ENCODE results near the gene FRYL. TPM values are rescaled to one million over a fixed set of nuclear protein-coding genes. Genes with fewer than 3 reads are reported as not detected.
"Not testable (repeated sequence)": the region's sequence is repeated elsewhere in the genome, so short reads cannot be mapped to it uniquely, and the experiment has no call there.

FRYL gene
- total RNA-seq, 2 experiments from 2014 or later, result 80.8 to 97.3 TPM

GRCh38 chr4:48720459-48720858 is 59.6 kb downstream of the FRYL start:
- DNase-seq, result no peak
- ATAC-seq, result no peak
- H3K36me3 Mint-ChIP-seq, result peaks cover 33% of the 10 kb centered on the region
- peaks cover 12% of the 10 kb centered on the region for H3K4me1 Mint-ChIP-seq
- no peak overlapping the region for H3K4me3 Mint-ChIP-seq
- H3K9me3 Mint-ChIP-seq (ENCODE audit: low read depth), result no peaks in the 10 kb centered on the region
- no peak overlapping the region for H3K27ac Mint-ChIP-seq
- CTCF ChIA-PET, result no interaction called here
- no peaks in the 10 kb centered on the region for H3K27me3 Mint-ChIP-seq

- Mint-ChIP-seq H3K9me3 (ENCODE audit: low read depth) (no peaks in the 10 kb centered on the region), H3K36me3 (peaks cover 29% of the 10 kb centered on the region), H3K27ac (no peak overlapping the region), H3K27me3 (no peaks in the 10 kb centered on the region), H3K4me3 (no peak overlapping the region), H3K4me1 (peaks cover 10% of the 10 kb centered on the region)
- DNase-seq, result no peak
- ATAC-seq, result no peak
- CTCF ChIA-PET, result no interaction called here
These were observed 61.1 kb downstream of the FRYL start for GRCh38 chr4:48718818-48719465.

GRCh38 chr4:48716285-48716684 is 63.8 kb downstream of the FRYL start:
- H3K4me1 Mint-ChIP-seq; CTCF ChIA-PET; H3K27me3 Mint-ChIP-seq; H3K27ac Mint-ChIP-seq; ATAC-seq; DNase-seq; H3K4me3 Mint-ChIP-seq; H3K9me3 Mint-ChIP-seq (ENCODE audit: low read depth): not testable (repeated sequence)
- H3K36me3 Mint-ChIP-seq, result peaks cover 26% of the 10 kb centered on the region

- Mint-ChIP-seq H3K27me3 (no peaks in the 10 kb centered on the region), H3K4me1 (peaks cover 10% of the 10 kb centered on the region), H3K9me3 (ENCODE audit: low read depth) (no peaks in the 10 kb centered on the region), H3K36me3 (peaks cover 34% of the 10 kb centered on the region), H3K4me3 (no peak overlapping the region), H3K27ac (no peak overlapping the region)
- CTCF ChIA-PET, result no interaction called here
- ATAC-seq (no peak), DNase-seq (no peak)
These were observed 69.5 kb downstream of the FRYL start for GRCh38 chr4:48710446-48711209.

GRCh38 chr4:48709901-48710300 is 70.2 kb downstream of the FRYL start:
- Mint-ChIP-seq H3K9me3 (ENCODE audit: low read depth) (no peaks in the 10 kb centered on the region), H3K4me1 (peaks cover 10% of the 10 kb centered on the region), H3K4me3 (no peak overlapping the region), H3K27ac (no peak overlapping the region), H3K36me3 (peaks cover 34% of the 10 kb centered on the region), H3K27me3 (no peaks in the 10 kb centered on the region)
- CTCF ChIA-PET, result no interaction called here
- no peak for ATAC-seq
- DNase-seq, result no peak

GRCh38 chr4:48708610-48709009 is 71.5 kb downstream of the FRYL start:
- H3K27me3 Mint-ChIP-seq, result no peaks in the 10 kb centered on the region
- H3K4me1 Mint-ChIP-seq, result peaks cover 10% of the 10 kb centered on the region
- no peak overlapping the region for H3K27ac Mint-ChIP-seq
- CTCF ChIA-PET, result no interaction called here
- H3K4me3 Mint-ChIP-seq, result no peak overlapping the region
- peaks cover 34% of the 10 kb centered on the region for H3K36me3 Mint-ChIP-seq
- DNase-seq, result no peak
- no peaks in the 10 kb centered on the region for H3K9me3 Mint-ChIP-seq (ENCODE audit: low read depth)
- no peak for ATAC-seq

- DNase-seq, result no peak
- H3K4me3 Mint-ChIP-seq, result no peak overlapping the region
- H3K9me3 Mint-ChIP-seq (ENCODE audit: low read depth), result no peaks in the 10 kb centered on the region
- CTCF ChIA-PET, result no interaction called here
- no peak for ATAC-seq
- H3K27me3 Mint-ChIP-seq, result no peaks in the 10 kb centered on the region
- H3K36me3 Mint-ChIP-seq, result peaks cover 31% of the 10 kb centered on the region
- peaks cover 10% of the 10 kb centered on the region for H3K4me1 Mint-ChIP-seq
- no peak overlapping the region for H3K27ac Mint-ChIP-seq
These were observed 73.3 kb downstream of the FRYL start for GRCh38 chr4:48706736-48707135.

- H3K27me3 Mint-ChIP-seq, result no peaks in the 10 kb centered on the region
- ATAC-seq, result no peak
These were observed 74.5 kb downstream of the FRYL start for GRCh38 chr4:48705609-48706008.

GRCh38 chr4:48704091-48704802 is 75.8 kb downstream of the FRYL start:
- no peaks in the 10 kb centered on the region for H3K27me3 Mint-ChIP-seq
- H3K36me3 Mint-ChIP-seq, result peaks cover 12% of the 10 kb centered on the region
- H3K4me1 Mint-ChIP-seq, result peaks cover 21% of the 10 kb centered on the region
- no peaks in the 10 kb centered on the region for H3K9me3 Mint-ChIP-seq (ENCODE audit: low read depth)
- DNase-seq (no peak), ATAC-seq (no peak)
- CTCF ChIA-PET, result no interaction called here
- H3K27ac Mint-ChIP-seq, result no peak overlapping the region
- no peak overlapping the region for H3K4me3 Mint-ChIP-seq

More at GRCh38 chr4:48705609-48706008, 74.5 kb downstream of the FRYL start:
- Mint-ChIP-seq H3K27ac (no peak overlapping the region), H3K36me3 (peaks cover 23% of the 10 kb centered on the region), H3K4me1 (peaks cover 10% of the 10 kb centered on the region), H3K4me3 (no peak overlapping the region), H3K9me3 (ENCODE audit: low read depth) (no peaks in the 10 kb centered on the region)
- CTCF ChIA-PET, result interaction anchor here (0.8 kb wide), 1 partner anchor 240 kb away, joined by 3 read pairs; no protein-coding TSS in a partner anchor
- no peak for DNase-seq

GRCh38 chr4:48699475-48699874 is 80.6 kb downstream of the FRYL start:
- Mint-ChIP-seq H3K9me3 (ENCODE audit: low read depth) (no peaks in the 10 kb centered on the region), H3K27me3 (no peaks in the 10 kb centered on the region), H3K4me3 (no peak overlapping the region), H3K27ac (no peak overlapping the region), H3K36me3 (peaks cover 6% of the 10 kb centered on the region), H3K4me1 (peaks cover 24% of the 10 kb centered on the region)
- ATAC-seq, result no peak
- no peak for DNase-seq
- CTCF ChIA-PET, result no interaction called here

GRCh38 chr4:48698029-48698971 is 81.8 kb downstream of the FRYL start:
- H3K9me3 Mint-ChIP-seq (ENCODE audit: low read depth), result no peaks in the 10 kb centered on the region
- CTCF ChIA-PET, result no interaction called here
- no peak overlapping the region for H3K4me3 Mint-ChIP-seq
- H3K36me3 Mint-ChIP-seq, result peaks cover 6% of the 10 kb centered on the region
- no peaks in the 10 kb centered on the region for H3K27me3 Mint-ChIP-seq
- no peak for DNase-seq
- no peak overlapping the region for H3K27ac Mint-ChIP-seq
- H3K4me1 Mint-ChIP-seq, result peaks cover 24% of the 10 kb centered on the region
- ATAC-seq, result no peak

GRCh38 chr4:48697516-48697915 is 82.6 kb downstream of the FRYL start:
- DNase-seq; H3K4me3 Mint-ChIP-seq; H3K27ac Mint-ChIP-seq; CTCF ChIA-PET; ATAC-seq; H3K27me3 Mint-ChIP-seq; H3K36me3 Mint-ChIP-seq; H3K9me3 Mint-ChIP-seq (ENCODE audit: low read depth): not testable (repeated sequence)
- peaks cover 24% of the 10 kb centered on the region for H3K4me1 Mint-ChIP-seq

- Mint-ChIP-seq H3K36me3 (peaks cover 6% of the 10 kb centered on the region), H3K27me3 (no peaks in the 10 kb centered on the region), H3K4me1 (peaks cover 14% of the 10 kb centered on the region), H3K4me3 (no peak overlapping the region), H3K27ac (no peak overlapping the region), H3K9me3 (ENCODE audit: low read depth) (no peaks in the 10 kb centered on the region)
- DNase-seq, result no peak
- ATAC-seq, result no peak
- CTCF ChIA-PET, result no interaction called here
These were observed 85.3 kb downstream of the FRYL start for GRCh38 chr4:48694824-48695223.

Data from activated CD8-positive, alpha-beta memory T cell treated with anti-CD3 and anti-CD28 coated beads, Interleukin-2, amount 10 ng/mL, durations not matched to agents 7 days and 5 days (primary cell).